CD4-positive, CD25-positive, alpha-beta regulatory T cell (primary cell): ENCODE data around the gene RETNLB. TPM values are rescaled to one million over a fixed set of nuclear protein-coding genes. Genes with fewer than 3 reads are reported as not detected.

Experiments used
- ATAC-seq, 2 donors: fragments of 150-1000 bp; cut with Tn5 transposase; one replicate each; pipeline ENCODE4 v1.10.0; 2021; ENCODE audit warnings: low read depth in 2 of 2, moderate number of reproducible peaks in 2 of 2, moderate library complexity in 1 of 2
- DNase-seq, 3 donors: peaks; one replicate each; pipeline versions ENCODE4 v3.0.0 to v3.0.0-alpha.2; 2012 to 2022; ENCODE audit warnings: mixed read lengths in 1 of 3
- H3K27ac ChIP-seq: one replicate; pipeline ENCODE4 v1.7.0; 2013; ENCODE audit warnings: mild to moderate bottlenecking, low read length; ENCODE audit not compliant: insufficient read depth, poor library complexity, severe bottlenecking
- H3K27me3 ChIP-seq: one replicate; pipeline ENCODE4 v1.7.0; 2013; ENCODE audit warnings: low read length; ENCODE audit not compliant: control insufficient read depth, insufficient read depth
- H3K36me3 ChIP-seq: one replicate; pipeline ENCODE4 v1.7.0; 2013; ENCODE audit warnings: mild to moderate bottlenecking, low read length, moderate library complexity; ENCODE audit not compliant: control insufficient read depth, insufficient read depth
- H3K4me1 ChIP-seq: 2 replicates; pipeline ENCODE4 v1.7.0; 2013; ENCODE audit warnings: mild to moderate bottlenecking, low read length; ENCODE audit not compliant: insufficient read depth, control insufficient read depth, poor library complexity, severe bottlenecking
- H3K4me3 ChIP-seq: one replicate; pipeline ENCODE4 v1.7.0; 2013; ENCODE audit warnings: low read depth, mild to moderate bottlenecking, low read length, moderate library complexity
- H3K9me3 ChIP-seq, 2 experiments: 1 replicate in 1 of 2; 2 replicates in 1 of 2; pipeline ENCODE4 v1.7.0; 2013; ENCODE audit warnings: low read length in 2 of 2, mild to moderate bottlenecking in 1 of 2, moderate library complexity in 1 of 2; ENCODE audit not compliant: control insufficient read depth in 2 of 2
- H3K27ac Mint-ChIP-seq, 3 donors: one replicate each; pipeline ENCODE4 v1.8.0; 2020 to 2022; ENCODE audit warnings: mild to moderate bottlenecking in 3 of 3, mixed read lengths in 3 of 3, moderate library complexity in 2 of 3
- H3K27me3 Mint-ChIP-seq: one replicate; pipeline ENCODE4 v1.8.0; 2022; ENCODE audit warnings: mild to moderate bottlenecking, mixed read lengths
- H3K36me3 Mint-ChIP-seq: one replicate; pipeline ENCODE4 v1.8.0; 2020; ENCODE audit warnings: mixed read lengths
- H3K4me1 Mint-ChIP-seq, 4 donors: one replicate each; pipeline ENCODE4 v1.8.0; 2020 to 2022; ENCODE audit warnings: mixed read lengths in 4 of 4, mild to moderate bottlenecking in 1 of 4
- H3K4me3 Mint-ChIP-seq, 4 donors: one replicate each; pipeline ENCODE4 v1.8.0; 2020 to 2022; ENCODE audit warnings: mild to moderate bottlenecking in 4 of 4, mixed read lengths in 4 of 4, moderate library complexity in 3 of 4
- H3K9me3 Mint-ChIP-seq, 7 donors: one replicate each; pipeline ENCODE4 v1.8.0; 2020 to 2022; ENCODE audit warnings: mixed read lengths in 7 of 7, mild to moderate bottlenecking in 3 of 7, moderate library complexity in 2 of 7
- polyA plus RNA-seq, 4 donors: library from polyadenylated mRNA; unstranded; fragments of 300-500 nt; fragmentation: Illumina TruSeq; gene quantifications; one replicate each; pipeline ENCODE4 v1.2.3, GENCODE V29; 2021
- total RNA-seq: library from RNA; stranded (reverse); gene quantifications from one replicate; pipeline ENCODE4 v1.2.3, GENCODE V29; 2022

The RETNLB gene
- total RNA-seq (not detected), polyA plus RNA-seq (not detected)

- no peak within 1 kb of the TSS for H3K27ac Mint-ChIP-seq
- ATAC-seq, result no peak
Observed at GRCh38 chr3:108757404-108757982, at the start of gene RETNLB. RETNLB (minus strand) TSS chr3:108757410; CDS start chr3:108757185, 225 bp downstream.

GRCh38 chr3:108806316-108806715, 49.1 kb upstream of the RETNLB start:
- no peaks in the 10 kb centered on the region for H3K36me3 Mint-ChIP-seq
- no peaks in the 10 kb centered on the region for H3K9me3 ChIP-seq
- DNase-seq (peak in 2 of 3 donors; percentile 84 to 86), ATAC-seq (peak; percentile 90 to 94)
- no peaks in the 10 kb centered on the region for H3K36me3 ChIP-seq
- H3K27me3 ChIP-seq, result no peaks in the 10 kb centered on the region
- peaks cover 0 to 8% (median 0%) of the 10 kb centered on the region in 7 donors for H3K9me3 Mint-ChIP-seq
- peak overlapping the region; percentile 63 to 90 (median 73) for H3K27ac Mint-ChIP-seq
- H3K4me1 ChIP-seq, result peaks cover 8% of the 10 kb centered on the region
- peaks cover 8 to 24% (median 13%) of the 10 kb centered on the region in 4 donors for H3K4me1 Mint-ChIP-seq
- peak overlapping the region; percentile 55 for H3K27ac ChIP-seq
- H3K27me3 Mint-ChIP-seq, result peaks cover 5% of the 10 kb centered on the region
- peak overlapping the region; percentile 55 for H3K4me3 ChIP-seq
- peak overlapping the region; percentile 4 to 52 (median 19) for H3K4me3 Mint-ChIP-seq

More at GRCh38 chr3:108757404-108757982, at the start of gene RETNLB:
- Mint-ChIP-seq H3K4me3 (no peak within 1 kb of the TSS), H3K27me3 (peaks cover 4% of the 10 kb centered on the region), H3K9me3 (peaks cover 0 to 1% (median 0%) of the 10 kb centered on the region in 7 donors), H3K36me3 (no peaks in the 10 kb centered on the region), H3K4me1 (no peaks in the 10 kb centered on the region)
- Histone ChIP-seq H3K27me3 (no peaks in the 10 kb centered on the region), H3K36me3 (no peaks in the 10 kb centered on the region), H3K4me3 (no peak within 1 kb of the TSS), H3K4me1 (no peaks in the 10 kb centered on the region), H3K9me3 (no peaks in the 10 kb centered on the region), H3K27ac (no peak within 1 kb of the TSS)
- DNase-seq, result no peak

- no peaks in the 10 kb centered on the region for H3K36me3 Mint-ChIP-seq
- H3K4me3 Mint-ChIP-seq, result no peak overlapping the region
- Histone ChIP-seq H3K9me3 (no peaks in the 10 kb centered on the region), H3K36me3 (no peaks in the 10 kb centered on the region), H3K27ac (no peak overlapping the region), H3K4me1 (peaks cover 8% of the 10 kb centered on the region), H3K4me3 (no peak overlapping the region), H3K27me3 (no peaks in the 10 kb centered on the region)
- peaks cover 0 to 8% (median 3%) of the 10 kb centered on the region in 7 donors for H3K9me3 Mint-ChIP-seq
- H3K27ac Mint-ChIP-seq, result peak overlapping the region in 2 of 3 donors; percentile 63 to 73
- ATAC-seq (no peak), DNase-seq (no peak)
- H3K27me3 Mint-ChIP-seq, result peaks cover 9% of the 10 kb centered on the region
- peaks cover 8 to 24% (median 11%) of the 10 kb centered on the region in 4 donors for H3K4me1 Mint-ChIP-seq
Observed at GRCh38 chr3:108804966-108805365, 47.8 kb upstream of the RETNLB start.

GRCh38 chr3:108804437-108804836, 47.2 kb upstream of the RETNLB start:
- Histone ChIP-seq H3K36me3 (no peaks in the 10 kb centered on the region), H3K4me3 (no peak overlapping the region), H3K9me3 (no peaks in the 10 kb centered on the region), H3K4me1 (peaks cover 8% of the 10 kb centered on the region), H3K27me3 (no peaks in the 10 kb centered on the region), H3K27ac (no peak overlapping the region)
- no peak for ATAC-seq
- no peaks in the 10 kb centered on the region for H3K36me3 Mint-ChIP-seq
- peaks cover 9% of the 10 kb centered on the region for H3K27me3 Mint-ChIP-seq
- DNase-seq, result no peak
- H3K27ac Mint-ChIP-seq, result peak overlapping the region in 1 of 3 donors; percentile 63
- peaks cover 8 to 24% (median 11%) of the 10 kb centered on the region in 4 donors for H3K4me1 Mint-ChIP-seq
- no peak overlapping the region for H3K4me3 Mint-ChIP-seq
- peaks cover 0 to 8% (median 3%) of the 10 kb centered on the region in 7 donors for H3K9me3 Mint-ChIP-seq

GRCh38 chr3:108791473-108791872, 34.3 kb upstream of the RETNLB start:
- H3K4me1 Mint-ChIP-seq, result no peaks in the 10 kb centered on the region
- ATAC-seq, result no peak

GRCh38 chr3:108780235-108780634, 23.0 kb upstream of the RETNLB start:
- H3K9me3 ChIP-seq, result no peaks in the 10 kb centered on the region
- Mint-ChIP-seq H3K4me1 (peaks cover 6 to 39% (median 17%) of the 10 kb centered on the region in 4 donors), H3K9me3 (peaks cover 0 to 17% (median 0%) of the 10 kb centered on the region in 7 donors), H3K27ac (peak overlapping the region in 2 of 3 donors; percentile 8 to 18), H3K27me3 (peaks cover 5% of the 10 kb centered on the region), H3K4me3 (no peak overlapping the region), H3K36me3 (no peaks in the 10 kb centered on the region)
- no peaks in the 10 kb centered on the region for H3K27me3 ChIP-seq
- no peak overlapping the region for H3K27ac ChIP-seq
- no peaks in the 10 kb centered on the region for H3K4me1 ChIP-seq
- no peaks in the 10 kb centered on the region for H3K36me3 ChIP-seq
- ATAC-seq, result peak in 1 of 2 donors; percentile 37
- H3K4me3 ChIP-seq, result no peak overlapping the region
- DNase-seq, result peak in 1 of 3 donors; percentile 58

More at GRCh38 chr3:108791473-108791872, 34.3 kb upstream of the RETNLB start:
- Histone ChIP-seq H3K36me3 (no peaks in the 10 kb centered on the region), H3K27ac (no peak overlapping the region), H3K9me3 (no peaks in the 10 kb centered on the region), H3K27me3 (peaks cover 2% of the 10 kb centered on the region), H3K4me1 (no peaks in the 10 kb centered on the region), H3K4me3 (no peak overlapping the region)
- no peak for DNase-seq
- no peaks in the 10 kb centered on the region for H3K36me3 Mint-ChIP-seq
- peaks cover 6% of the 10 kb centered on the region for H3K27me3 Mint-ChIP-seq
- H3K9me3 Mint-ChIP-seq, result peaks cover 0 to 5% (median 0%) of the 10 kb centered on the region in 7 donors
- H3K4me3 Mint-ChIP-seq, result no peak overlapping the region
- no peak overlapping the region for H3K27ac Mint-ChIP-seq

GRCh38 chr3:108779496-108779895, 22.3 kb upstream of the RETNLB start:
- no peaks in the 10 kb centered on the region for H3K36me3 ChIP-seq
- Mint-ChIP-seq H3K27ac (peak overlapping the region in 1 of 3 donors; percentile 8), H3K36me3 (no peaks in the 10 kb centered on the region), H3K27me3 (peaks cover under 1% of the 10 kb centered on the region), H3K4me1 (peaks cover 6 to 39% (median 17%) of the 10 kb centered on the region in 4 donors), H3K4me3 (no peak overlapping the region), H3K9me3 (peaks cover 0 to 13% (median 0%) of the 10 kb centered on the region in 7 donors)
- DNase-seq (no peak), ATAC-seq (no peak)
- H3K27ac ChIP-seq, result no peak overlapping the region
- no peaks in the 10 kb centered on the region for H3K27me3 ChIP-seq
- no peaks in the 10 kb centered on the region for H3K4me1 ChIP-seq
- no peak overlapping the region for H3K4me3 ChIP-seq
- H3K9me3 ChIP-seq, result no peaks in the 10 kb centered on the region

GRCh38 chr3:108775649-108776048, 18.4 kb upstream of the RETNLB start:
- H3K4me1 ChIP-seq, result no peaks in the 10 kb centered on the region
- Mint-ChIP-seq H3K9me3 (peaks cover 0 to 9% (median 1%) of the 10 kb centered on the region in 7 donors), H3K27ac (no peak overlapping the region), H3K4me1 (peaks cover 6 to 37% (median 16%) of the 10 kb centered on the region in 4 donors), H3K36me3 (no peaks in the 10 kb centered on the region), H3K27me3 (peaks cover 4% of the 10 kb centered on the region), H3K4me3 (no peak overlapping the region)
- H3K4me3 ChIP-seq, result no peak overlapping the region
- DNase-seq (no peak), ATAC-seq (no peak)
- no peaks in the 10 kb centered on the region for H3K9me3 ChIP-seq
- no peak overlapping the region for H3K27ac ChIP-seq
- H3K27me3 ChIP-seq, result no peaks in the 10 kb centered on the region
- H3K36me3 ChIP-seq, result no peaks in the 10 kb centered on the region
